Activated T-cell treated with anti-CD3 and anti-CD28 coated beads, Interleukin-2, amount 50 U/mL, for 24 hours (primary cell): ENCODE measurements around the gene ZNF575.

ENCODE experiments used
- DNase-seq: peaks from one replicate; pipeline ENCODE4 v3.0.0-alpha.2; 2020
- H3K27ac Mint-ChIP-seq: 2 replicates; pipeline ENCODE4 v1.8.0; 2020; ENCODE audit warnings: mild to moderate bottlenecking, mixed read lengths
- H3K27me3 Mint-ChIP-seq: 2 replicates; pipeline ENCODE4 v1.8.0; 2020; ENCODE audit warnings: mixed read lengths
- H3K36me3 Mint-ChIP-seq: 2 replicates; pipeline ENCODE4 v1.8.0; 2020; ENCODE audit warnings: low read depth, mixed read lengths
- H3K4me1 Mint-ChIP-seq: 2 replicates; pipeline ENCODE4 v1.8.0; 2020; ENCODE audit warnings: low read depth, mixed read lengths
- H3K4me3 Mint-ChIP-seq: 2 replicates; pipeline ENCODE4 v1.8.0; 2020; ENCODE audit warnings: mild to moderate bottlenecking, moderate library complexity, mixed read lengths
- H3K9me3 Mint-ChIP-seq: 2 replicates; pipeline ENCODE4 v1.8.0; 2020; ENCODE audit warnings: mixed read lengths

The ZNF575 gene

GRCh38 chr19:43525836-43526771 is 6.9 kb upstream of the ZNF575 start:
- Mint-ChIP-seq H3K27me3 (no peaks in the 10 kb centered on the region), H3K4me1 (peaks cover 39% of the 10 kb centered on the region), H3K36me3 (peaks cover 37% of the 10 kb centered on the region), H3K9me3 (no peaks in the 10 kb centered on the region), H3K27ac (peak overlapping the region; percentile 98), H3K4me3 (peak overlapping the region; percentile 93)
- DNase-seq, result peak; percentile 56

GRCh38 chr19:43526884-43527859 is 5.8 kb upstream of the ZNF575 start, which contains the start of gene ETHE1:
Gene ETHE1 (minus strand): TSS chr19:43527201. CDS start chr19:43527177, 24 bp downstream.
- H3K27ac Mint-ChIP-seq, result peak within 1 kb of the TSS; percentile 98
- H3K4me3 Mint-ChIP-seq, result peak within 1 kb of the TSS; percentile 93
- H3K36me3 Mint-ChIP-seq, result peaks cover 29% of the 10 kb centered on the region
- no peaks in the 10 kb centered on the region for H3K27me3 Mint-ChIP-seq
- peaks cover 40% of the 10 kb centered on the region for H3K4me1 Mint-ChIP-seq
- DNase-seq, result peak; percentile 87
- no peaks in the 10 kb centered on the region for H3K9me3 Mint-ChIP-seq

- DNase-seq, result no peak
- H3K4me1 Mint-ChIP-seq, result peaks cover 46% of the 10 kb centered on the region
- peak overlapping the region; percentile 85 for H3K27ac Mint-ChIP-seq
- no peaks in the 10 kb centered on the region for H3K27me3 Mint-ChIP-seq
- H3K9me3 Mint-ChIP-seq, result no peaks in the 10 kb centered on the region
- H3K4me3 Mint-ChIP-seq, result peak overlapping the region; percentile 46
- H3K36me3 Mint-ChIP-seq, result peaks cover 24% of the 10 kb centered on the region
Measured at GRCh38 chr19:43527860-43528622, 4.9 kb upstream of the ZNF575 start.

GRCh38 chr19:43532571-43532961 is 422 bp upstream of the ZNF575 start:
- Mint-ChIP-seq H3K27ac (peak overlapping the region; percentile 90), H3K9me3 (no peaks in the 10 kb centered on the region), H3K27me3 (no peaks in the 10 kb centered on the region), H3K36me3 (peaks cover 9% of the 10 kb centered on the region), H3K4me1 (peaks cover 41% of the 10 kb centered on the region), H3K4me3 (peak overlapping the region; percentile 82)
- DNase-seq, result no peak

GRCh38 chr19:43533546-43534304 is 737 bp downstream of the ZNF575 start:
- Mint-ChIP-seq H3K4me3 (peak overlapping the region; percentile 82), H3K36me3 (peaks cover 20% of the 10 kb centered on the region), H3K9me3 (peaks cover 5% of the 10 kb centered on the region), H3K27me3 (no peaks in the 10 kb centered on the region), H3K27ac (peak overlapping the region; percentile 98), H3K4me1 (peaks cover 30% of the 10 kb centered on the region)
- DNase-seq, result peak; percentile 94

GRCh38 chr19:43534305-43534815 is 1.4 kb downstream of the ZNF575 start:
- Mint-ChIP-seq H3K36me3 (peaks cover 27% of the 10 kb centered on the region), H3K9me3 (peaks cover 9% of the 10 kb centered on the region)

GRCh38 chr19:43534816-43535761 is 2.1 kb downstream of the ZNF575 start:
- peaks cover 9% of the 10 kb centered on the region for H3K9me3 Mint-ChIP-seq
- H3K27ac Mint-ChIP-seq, result peak overlapping the region; percentile 83
- peaks cover 34% of the 10 kb centered on the region for H3K36me3 Mint-ChIP-seq
- H3K27me3 Mint-ChIP-seq, result no peaks in the 10 kb centered on the region
- peaks cover 25% of the 10 kb centered on the region for H3K4me1 Mint-ChIP-seq
- DNase-seq, result peak; percentile 56
- no peak overlapping the region for H3K4me3 Mint-ChIP-seq

More at GRCh38 chr19:43534305-43534815, 1.4 kb downstream of the ZNF575 start:
- no peaks in the 10 kb centered on the region for H3K27me3 Mint-ChIP-seq
- H3K4me1 Mint-ChIP-seq, result peaks cover 30% of the 10 kb centered on the region
- H3K27ac Mint-ChIP-seq, result peak overlapping the region; percentile 98
- peak overlapping the region; percentile 82 for H3K4me3 Mint-ChIP-seq
- no peak for DNase-seq

- Mint-ChIP-seq H3K27ac (no peak overlapping the region), H3K4me3 (no peak overlapping the region), H3K9me3 (peaks cover 9% of the 10 kb centered on the region), H3K27me3 (no peaks in the 10 kb centered on the region), H3K4me1 (peaks cover 9% of the 10 kb centered on the region), H3K36me3 (peaks cover 71% of the 10 kb centered on the region)
- no peak for DNase-seq
Measured at GRCh38 chr19:43538922-43539321, 5.9 kb downstream of the ZNF575 start.

GRCh38 chr19:43540381-43540780 is 7.4 kb downstream of the ZNF575 start:
- peaks cover 4% of the 10 kb centered on the region for H3K4me1 Mint-ChIP-seq
- no peak overlapping the region for H3K4me3 Mint-ChIP-seq
- H3K27me3 Mint-ChIP-seq, result no peaks in the 10 kb centered on the region
- no peak overlapping the region for H3K27ac Mint-ChIP-seq
- H3K9me3 Mint-ChIP-seq, result peaks cover 9% of the 10 kb centered on the region
- DNase-seq, result no peak
- H3K36me3 Mint-ChIP-seq, result peaks cover 86% of the 10 kb centered on the region

GRCh38 chr19:43541920-43542650 is 9.1 kb downstream of the ZNF575 start:
- DNase-seq, result no peak
- Mint-ChIP-seq H3K4me3 (no peak overlapping the region), H3K36me3 (peaks cover 92% of the 10 kb centered on the region), H3K9me3 (peaks cover 9% of the 10 kb centered on the region), H3K27ac (no peak overlapping the region), H3K4me1 (no peaks in the 10 kb centered on the region), H3K27me3 (no peaks in the 10 kb centered on the region)

GRCh38 chr19:43544077-43544476 is 11.1 kb downstream of the ZNF575 start:
- H3K36me3 Mint-ChIP-seq, result peaks cover 82% of the 10 kb centered on the region
- H3K4me1 Mint-ChIP-seq, result no peaks in the 10 kb centered on the region
- no peaks in the 10 kb centered on the region for H3K27me3 Mint-ChIP-seq
- no peak overlapping the region for H3K4me3 Mint-ChIP-seq
- no peak for DNase-seq
- peak overlapping the region; percentile 63 for H3K27ac Mint-ChIP-seq
- peaks cover 3% of the 10 kb centered on the region for H3K9me3 Mint-ChIP-seq

GRCh38 chr19:43545276-43545675 is 12.3 kb downstream of the ZNF575 start:
- no peaks in the 10 kb centered on the region for H3K4me1 Mint-ChIP-seq
- H3K9me3 Mint-ChIP-seq, result no peaks in the 10 kb centered on the region
- no peaks in the 10 kb centered on the region for H3K27me3 Mint-ChIP-seq
- H3K27ac Mint-ChIP-seq, result peak overlapping the region; percentile 48
- no peak overlapping the region for H3K4me3 Mint-ChIP-seq
- no peak for DNase-seq
- H3K36me3 Mint-ChIP-seq, result peaks cover 81% of the 10 kb centered on the region
